Natural killer cell treated with Interleukin-12 subunit alpha and Interleukin-12 subunit beta and Interleukin-15 and Interleukin-18, amount 100 ng/mL, for 72 hours (primary cell): ENCODE measurements around the gene SCNN1G. TPM values are rescaled to one million over a fixed set of nuclear protein-coding genes. Genes with fewer than 3 reads are reported as not detected.

Experiments used
- ATAC-seq, 2 donors: fragments of 150-1000 bp; cut with Tn5 transposase in 1 of 2; sonication (Bioruptor Pico), chemical (Tn5 transposase) in 1 of 2; 2 replicates each; pipeline ENCODE4 v1.10.0; 2021
- DNase-seq: peaks from one replicate; pipeline ENCODE4 v3.0.0; 2022; ENCODE audit warnings: low spot score
- H3K27ac Mint-ChIP-seq, 2 donors: 1 replicate in 1 of 2; 2 replicates in 1 of 2; pipeline ENCODE4 v1.8.0; 2022; ENCODE audit warnings: mixed read lengths in 2 of 2, mild to moderate bottlenecking in 1 of 2, moderate library complexity in 1 of 2
- H3K27me3 Mint-ChIP-seq, 2 donors: 1 replicate in 1 of 2; 2 replicates in 1 of 2; pipeline ENCODE4 v1.8.0; 2022; ENCODE audit warnings: mixed read lengths in 2 of 2
- H3K36me3 Mint-ChIP-seq: one replicate; pipeline ENCODE4 v1.8.0; 2022; ENCODE audit warnings: mixed read lengths
- H3K4me1 Mint-ChIP-seq, 2 donors: 1 replicate in 1 of 2; 2 replicates in 1 of 2; pipeline ENCODE4 v1.8.0; 2022; ENCODE audit warnings: low read depth in 2 of 2, mixed read lengths in 2 of 2, mild to moderate bottlenecking in 1 of 2
- H3K4me3 Mint-ChIP-seq: one replicate; pipeline ENCODE4 v1.8.0; 2022; ENCODE audit warnings: mixed read lengths
- H3K9me3 Mint-ChIP-seq: 2 replicates; pipeline ENCODE4 v1.8.0; 2022; ENCODE audit warnings: mixed read lengths
- total RNA-seq, 2 donors: library from RNA; stranded (reverse); gene quantifications; one replicate each; pipeline ENCODE4 v1.2.3, GENCODE V29; 2022

The SCNN1G gene
- total RNA-seq, 2 donors from 2014 or later, result not detected

- DNase-seq (no peak), ATAC-seq (no peak)
- Mint-ChIP-seq H3K27ac (no peak overlapping the region), H3K27me3 (peaks cover 8 to 19% of the 10 kb centered on the region in 2 donors), H3K4me1 (peaks cover 0 to 7% of the 10 kb centered on the region in 2 donors), H3K4me3 (no peak overlapping the region), H3K9me3 (no peaks in the 10 kb centered on the region), H3K36me3 (no peaks in the 10 kb centered on the region)
Measured at GRCh38 chr16:23195366-23195978, 12.9 kb downstream of the SCNN1G start.

GRCh38 chr16:23196539-23196938 is 14.0 kb downstream of the SCNN1G start:
- H3K4me3 Mint-ChIP-seq, result no peak overlapping the region
- no peak for DNase-seq
- peaks cover 8 to 22% of the 10 kb centered on the region in 2 donors for H3K27me3 Mint-ChIP-seq
- H3K4me1 Mint-ChIP-seq, result peaks cover 0 to 7% of the 10 kb centered on the region in 2 donors
- ATAC-seq, result no peak
- no peaks in the 10 kb centered on the region for H3K36me3 Mint-ChIP-seq
- no peak overlapping the region for H3K27ac Mint-ChIP-seq
- no peaks in the 10 kb centered on the region for H3K9me3 Mint-ChIP-seq

GRCh38 chr16:23202166-23202565 is 19.6 kb downstream of the SCNN1G start:
- H3K4me3 Mint-ChIP-seq, result no peak overlapping the region
- no peaks in the 10 kb centered on the region for H3K4me1 Mint-ChIP-seq
- DNase-seq, result no peak
- H3K27ac Mint-ChIP-seq, result no peak overlapping the region
- no peak for ATAC-seq
- peaks cover 22 to 24% of the 10 kb centered on the region in 2 donors for H3K27me3 Mint-ChIP-seq
- no peaks in the 10 kb centered on the region for H3K9me3 Mint-ChIP-seq
- no peaks in the 10 kb centered on the region for H3K36me3 Mint-ChIP-seq

DNA sequence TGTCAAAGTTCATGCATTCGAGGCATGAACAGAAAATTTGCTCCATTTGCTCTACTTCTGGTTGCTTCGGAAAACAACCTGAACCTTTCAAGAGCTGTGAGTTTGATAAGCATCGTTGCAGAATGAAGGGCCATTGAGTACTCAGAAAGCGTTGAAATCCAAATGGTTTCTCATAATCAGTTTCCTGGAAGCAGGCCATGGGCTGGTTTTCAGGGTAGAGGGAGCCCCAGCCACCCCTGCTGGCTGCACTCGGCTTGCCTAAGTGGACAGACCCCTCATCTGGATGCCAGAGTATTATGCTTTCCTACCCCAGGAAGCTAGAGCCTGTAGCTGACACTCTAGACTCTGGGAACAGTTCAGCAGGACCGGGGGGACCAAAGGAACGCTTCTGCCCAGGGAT is 24.4 kb downstream of the SCNN1G start:
- no peak overlapping the region for H3K4me3 Mint-ChIP-seq
- peaks cover 23 to 31% of the 10 kb centered on the region in 2 donors for H3K27me3 Mint-ChIP-seq
- ATAC-seq, result no peak

GRCh38 chr16:23207485-23207884 is 24.9 kb downstream of the SCNN1G start:
- no peak for ATAC-seq
- H3K27me3 Mint-ChIP-seq, result peaks cover 20 to 26% of the 10 kb centered on the region in 2 donors
- H3K4me1 Mint-ChIP-seq, result no peaks in the 10 kb centered on the region

More for the DNA sequence above, 24.4 kb downstream of the SCNN1G start:
- H3K9me3 Mint-ChIP-seq, result no peaks in the 10 kb centered on the region
- H3K36me3 Mint-ChIP-seq, result no peaks in the 10 kb centered on the region
- H3K4me1 Mint-ChIP-seq, result no peaks in the 10 kb centered on the region
- H3K27ac Mint-ChIP-seq, result no peak overlapping the region
- DNase-seq, result no peak

GRCh38 chr16:23209606-23210005 is 27.1 kb downstream of the SCNN1G start:
- H3K27ac Mint-ChIP-seq, result no peak overlapping the region
- no peaks in the 10 kb centered on the region for H3K9me3 Mint-ChIP-seq
- DNase-seq (no peak), ATAC-seq (no peak)
- peaks cover 15 to 19% of the 10 kb centered on the region in 2 donors for H3K27me3 Mint-ChIP-seq
- H3K4me1 Mint-ChIP-seq, result no peaks in the 10 kb centered on the region
- no peaks in the 10 kb centered on the region for H3K36me3 Mint-ChIP-seq
- no peak overlapping the region for H3K4me3 Mint-ChIP-seq

More at GRCh38 chr16:23207485-23207884, 24.9 kb downstream of the SCNN1G start:
- Mint-ChIP-seq H3K36me3 (no peaks in the 10 kb centered on the region), H3K9me3 (no peaks in the 10 kb centered on the region), H3K27ac (no peak overlapping the region), H3K4me3 (no peak overlapping the region)
- no peak for DNase-seq

DNA sequence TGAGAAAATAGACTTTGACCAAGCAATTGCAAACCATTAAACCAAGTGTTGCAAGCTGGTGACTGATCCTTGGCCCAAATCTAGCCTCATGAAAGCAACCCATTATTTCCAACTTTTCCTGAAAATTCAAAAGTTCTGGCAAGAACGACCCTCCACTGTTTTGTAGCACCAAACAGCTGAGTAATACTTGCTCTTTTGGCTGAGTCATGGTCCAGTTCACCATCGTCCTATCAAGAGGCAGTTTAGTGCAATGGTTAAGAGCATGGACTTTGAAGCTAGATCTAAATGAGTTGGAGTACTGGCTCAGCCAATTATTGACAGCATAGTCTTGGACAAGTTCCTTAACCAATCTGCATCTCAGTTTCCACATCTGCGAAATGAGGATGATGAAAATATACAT is 31.3 kb downstream of the SCNN1G start:
- Mint-ChIP-seq H3K27ac (no peak overlapping the region), H3K36me3 (no peaks in the 10 kb centered on the region), H3K4me3 (no peak overlapping the region), H3K4me1 (no peaks in the 10 kb centered on the region), H3K27me3 (peaks cover 8 to 11% of the 10 kb centered on the region in 2 donors), H3K9me3 (no peaks in the 10 kb centered on the region)
- DNase-seq (no peak), ATAC-seq (no peak)

DNA sequence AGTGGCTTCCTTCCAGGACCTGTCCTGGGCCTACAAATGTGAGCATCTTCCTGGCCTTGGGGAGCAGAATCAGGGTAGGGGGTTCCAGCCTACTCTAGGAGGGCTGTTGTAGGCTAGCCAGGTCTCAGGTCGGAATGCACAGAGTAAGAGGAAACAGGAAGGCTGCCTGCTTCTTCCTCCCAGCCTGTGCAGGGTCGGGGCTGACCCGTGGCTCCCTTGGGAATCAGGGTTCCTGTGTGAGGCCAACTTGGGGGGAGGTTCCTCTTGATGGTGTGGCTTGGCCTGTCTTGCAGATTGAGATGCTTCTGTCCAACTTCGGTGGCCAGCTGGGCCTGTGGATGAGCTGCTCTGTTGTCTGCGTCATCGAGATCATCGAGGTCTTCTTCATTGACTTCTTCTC is 32.3 kb downstream of the SCNN1G start:
- DNase-seq, result no peak
- H3K4me1 Mint-ChIP-seq, result no peaks in the 10 kb centered on the region
- no peak overlapping the region for H3K4me3 Mint-ChIP-seq
- ATAC-seq, result no peak
- no peak overlapping the region for H3K27ac Mint-ChIP-seq
- H3K9me3 Mint-ChIP-seq, result no peaks in the 10 kb centered on the region
- H3K36me3 Mint-ChIP-seq, result no peaks in the 10 kb centered on the region
- H3K27me3 Mint-ChIP-seq, result peaks cover 5 to 9% of the 10 kb centered on the region in 2 donors

DNA sequence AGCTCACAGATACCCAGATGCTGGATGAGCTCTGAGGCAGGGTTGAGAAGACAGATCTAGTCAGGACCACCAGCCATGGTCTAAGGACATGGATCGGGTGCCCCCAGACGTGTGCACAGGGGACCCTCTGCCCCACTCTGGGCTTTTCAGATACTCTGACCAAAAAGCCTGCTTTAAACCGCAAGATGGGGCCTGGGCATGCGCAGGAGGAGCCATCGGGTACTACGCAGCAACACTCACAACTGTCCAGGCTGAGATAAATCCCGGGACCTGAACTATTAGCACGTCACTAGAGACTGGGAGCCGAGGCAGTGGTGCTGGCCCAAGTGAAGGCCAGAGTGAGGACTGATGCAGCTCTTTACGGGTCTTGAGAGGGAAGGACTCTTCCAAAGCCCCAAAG is 32.9 kb downstream of the SCNN1G start:
- Mint-ChIP-seq H3K27ac (no peak overlapping the region), H3K36me3 (no peaks in the 10 kb centered on the region), H3K4me3 (no peak overlapping the region), H3K4me1 (no peaks in the 10 kb centered on the region), H3K9me3 (no peaks in the 10 kb centered on the region), H3K27me3 (peaks cover 12 to 13% of the 10 kb centered on the region in 2 donors)
- DNase-seq (no peak), ATAC-seq (no peak)

GRCh38 chr16:23216658-23217246 is 34.2 kb downstream of the SCNN1G start:
- H3K27me3 Mint-ChIP-seq, result peaks cover 14 to 19% of the 10 kb centered on the region in 2 donors
- no peaks in the 10 kb centered on the region for H3K9me3 Mint-ChIP-seq
- ATAC-seq, result no peak
- no peak overlapping the region for H3K27ac Mint-ChIP-seq
- H3K4me1 Mint-ChIP-seq, result no peaks in the 10 kb centered on the region
- no peak for DNase-seq
- no peaks in the 10 kb centered on the region for H3K36me3 Mint-ChIP-seq
- no peak overlapping the region for H3K4me3 Mint-ChIP-seq

GRCh38 chr16:23217646-23218045 is 35.1 kb downstream of the SCNN1G start:
- no peaks in the 10 kb centered on the region for H3K9me3 Mint-ChIP-seq
- no peak for ATAC-seq
- H3K27ac Mint-ChIP-seq, result no peak overlapping the region
- H3K4me3 Mint-ChIP-seq, result no peak overlapping the region
- DNase-seq, result no peak
- H3K36me3 Mint-ChIP-seq, result no peaks in the 10 kb centered on the region
- H3K27me3 Mint-ChIP-seq, result peaks cover 17 to 26% of the 10 kb centered on the region in 2 donors
- H3K4me1 Mint-ChIP-seq, result no peaks in the 10 kb centered on the region

DNA sequence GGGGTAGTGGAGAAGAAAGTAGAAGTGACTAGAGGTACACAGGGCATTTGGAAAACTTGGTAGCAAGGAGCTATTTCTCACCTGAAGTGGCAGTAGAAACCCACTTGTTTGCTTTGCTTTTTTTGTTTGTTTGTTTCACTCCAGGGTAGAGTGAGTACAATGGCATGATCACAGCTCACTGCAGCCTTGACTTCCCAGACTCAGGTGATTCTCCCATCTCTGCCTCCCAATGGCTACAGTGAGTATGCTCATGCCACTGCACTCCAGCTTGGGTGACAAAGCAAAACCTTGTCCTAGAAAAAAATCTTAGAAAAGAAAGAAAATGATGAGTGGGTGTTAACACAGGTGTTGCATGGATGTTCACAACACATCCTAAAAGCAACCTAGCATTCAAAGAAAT is 40.4 kb downstream of the SCNN1G start:
- ATAC-seq (no peak), DNase-seq (no peak)
- H3K4me1 Mint-ChIP-seq, result no peaks in the 10 kb centered on the region
- no peak overlapping the region for H3K27ac Mint-ChIP-seq
- no peaks in the 10 kb centered on the region for H3K36me3 Mint-ChIP-seq
- H3K4me3 Mint-ChIP-seq, result no peak overlapping the region
- peaks cover 28 to 37% of the 10 kb centered on the region in 2 donors for H3K27me3 Mint-ChIP-seq
- H3K9me3 Mint-ChIP-seq, result no peaks in the 10 kb centered on the region

DNA sequence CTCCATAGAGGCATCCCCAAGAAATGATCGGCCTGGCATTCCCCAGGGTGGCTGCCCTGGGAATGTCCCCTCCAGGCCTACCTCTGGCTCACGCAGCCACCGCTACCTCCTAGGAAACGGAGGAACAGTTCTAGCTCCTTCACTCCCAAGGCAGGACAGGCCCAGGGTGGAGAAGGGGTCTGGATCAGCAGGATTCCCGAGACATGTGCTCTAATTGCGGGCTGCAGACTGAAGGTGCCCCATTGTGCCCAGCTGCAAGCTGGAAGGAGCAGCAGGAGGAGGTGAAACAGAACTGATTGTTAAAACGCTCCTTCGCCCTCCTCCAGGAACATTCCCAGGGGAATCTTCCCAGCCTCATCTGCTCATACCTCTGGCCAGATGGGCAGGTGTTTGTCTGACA is 40.8 kb downstream of the SCNN1G start:
- no peaks in the 10 kb centered on the region for H3K4me1 Mint-ChIP-seq
- H3K4me3 Mint-ChIP-seq, result no peak overlapping the region
- H3K9me3 Mint-ChIP-seq, result no peaks in the 10 kb centered on the region
- ATAC-seq (no peak), DNase-seq (no peak)
- no peak overlapping the region for H3K27ac Mint-ChIP-seq
- peaks cover 31 to 41% of the 10 kb centered on the region in 2 donors for H3K27me3 Mint-ChIP-seq
- H3K36me3 Mint-ChIP-seq, result no peaks in the 10 kb centered on the region

GRCh38 chr16:23225109-23225508 is 42.6 kb downstream of the SCNN1G start:
- DNase-seq (no peak), ATAC-seq (no peak)
- Mint-ChIP-seq H3K27ac (no peak overlapping the region), H3K9me3 (no peaks in the 10 kb centered on the region), H3K27me3 (peaks cover 24 to 34% of the 10 kb centered on the region in 2 donors), H3K4me1 (no peaks in the 10 kb centered on the region), H3K36me3 (no peaks in the 10 kb centered on the region), H3K4me3 (no peak overlapping the region)
